BE2C (cell line): ENCODE measurements around the gene TMCC1.

Experiments used
- DNase-seq: peaks from one replicate; pipeline ENCODE4 v3.0.0-alpha.2; 2020
- H3K27me3 ChIP-seq: fragments of 250-450 bp; sonication (Bioruptor Pico); 2 replicates; pipeline ENCODE4 v1.5.1; 2020; ENCODE audit warnings: mild to moderate bottlenecking
- H3K36me3 ChIP-seq: fragments of 250-450 bp; sonication (Bioruptor Pico); 2 replicates; pipeline ENCODE4 v1.5.1; 2020; ENCODE audit warnings: mild to moderate bottlenecking
- H3K4me1 ChIP-seq: fragments of 250-450 bp; sonication (Bioruptor Pico); 2 replicates; pipeline ENCODE4 v1.5.1; 2020
- H3K4me3 ChIP-seq: 2 replicates; pipeline ENCODE4 v1.5.1; 2011; ENCODE audit warnings: low read depth, low read length
- H3K9me3 ChIP-seq: fragments of 250-450 bp; sonication (Bioruptor Pico); 2 replicates; pipeline ENCODE4 v1.5.1; 2020
- CTCF ChIP-seq: IDR thresholded peaks from 2 replicates; pipeline ENCODE4 v1.5.1; 2012; ENCODE audit warnings: mild to moderate bottlenecking, low read depth, low read length

Gene TMCC1

DNA sequence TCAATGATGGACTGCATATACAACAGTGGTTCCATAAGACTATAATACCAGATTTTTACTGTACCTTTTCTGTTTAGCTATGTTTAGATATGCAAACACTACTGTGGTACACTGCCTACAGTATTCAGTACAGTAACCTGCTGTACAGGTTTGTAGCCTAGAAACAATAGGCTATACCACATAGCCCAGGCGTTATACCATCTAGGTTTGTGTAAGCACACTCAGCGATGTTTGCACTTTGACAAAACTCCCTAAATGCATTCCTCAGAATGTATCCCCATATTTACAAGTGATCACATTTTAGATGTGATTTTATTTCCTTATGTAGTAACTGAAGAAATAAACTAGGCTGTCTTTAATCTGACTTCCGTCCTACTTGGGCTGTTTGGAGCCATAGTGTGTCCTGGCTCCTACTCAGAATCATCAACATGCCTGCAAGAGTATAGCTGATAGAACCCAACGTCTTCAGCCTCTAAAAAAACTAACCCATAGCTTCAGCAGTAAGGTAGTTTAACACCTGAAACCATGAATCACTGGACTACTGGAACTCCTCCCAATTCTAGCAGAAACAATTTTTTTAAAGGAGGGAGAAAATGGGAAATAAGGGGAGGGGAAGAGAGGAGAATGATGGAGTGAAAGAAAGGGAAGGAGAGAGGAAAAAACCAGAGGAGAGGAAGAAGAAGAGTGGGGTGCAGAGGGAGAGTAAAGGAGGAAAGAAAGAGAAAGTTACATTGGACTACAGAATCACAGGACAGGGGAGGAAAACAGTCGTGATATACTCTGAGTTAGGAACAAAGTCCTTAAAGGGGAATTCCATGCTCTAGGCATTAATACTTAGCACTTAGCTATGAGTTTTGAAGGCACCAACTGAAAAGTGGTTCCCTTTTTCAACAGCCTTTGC, 219.4 kb downstream of the TMCC1 start:
- Histone ChIP-seq H3K4me1 (peaks cover 10% of the 10 kb centered on the region), H3K36me3 (peaks cover 40% of the 10 kb centered on the region), H3K27me3 (no peaks in the 10 kb centered on the region), H3K9me3 (no peaks in the 10 kb centered on the region), H3K4me3 (no peak overlapping the region)
- DNase-seq, result no peak
- TF ChIP-seq CTCF, result no peak

DNA sequence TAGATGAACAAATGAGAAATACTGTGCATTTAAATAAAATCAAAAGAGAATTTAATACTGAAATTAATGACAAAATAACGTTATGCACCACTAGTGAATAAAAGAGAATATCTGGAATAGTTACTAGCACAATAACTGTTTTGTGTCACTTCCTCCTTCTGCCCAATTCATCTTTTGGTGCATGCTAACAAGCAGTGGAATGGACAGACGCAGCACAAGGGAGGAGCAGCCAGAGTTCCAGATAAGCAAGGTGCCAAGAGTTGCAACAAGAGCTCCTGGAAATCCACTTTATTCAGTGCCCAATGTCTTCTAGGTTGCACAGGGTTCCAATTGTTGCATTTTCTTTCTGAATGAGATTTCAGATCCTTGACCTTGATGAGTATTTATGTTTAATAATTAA, 220.5 kb downstream of the TMCC1 start:
- Histone ChIP-seq H3K36me3 (peaks cover 50% of the 10 kb centered on the region), H3K4me1 (peaks cover 10% of the 10 kb centered on the region), H3K27me3 (no peaks in the 10 kb centered on the region), H3K9me3 (no peaks in the 10 kb centered on the region), H3K4me3 (no peak overlapping the region)
- no peak for TF ChIP-seq CTCF
- DNase-seq, result no peak

- no peaks in the 10 kb centered on the region for H3K9me3 ChIP-seq
- H3K4me3 ChIP-seq, result no peak overlapping the region
- H3K4me1 ChIP-seq, result peaks cover 10% of the 10 kb centered on the region
- no peak for DNase-seq
- TF ChIP-seq CTCF, result no peak
- peaks cover 56% of the 10 kb centered on the region for H3K36me3 ChIP-seq
- no peaks in the 10 kb centered on the region for H3K27me3 ChIP-seq
These were observed 221.1 kb downstream of the TMCC1 start for GRCh38 chr3:129672412-129672811.

GRCh38 chr3:129665024-129665768, 228.3 kb downstream of the TMCC1 start:
- TF ChIP-seq CTCF, result no peak
- H3K27me3 ChIP-seq, result no peaks in the 10 kb centered on the region
- H3K4me3 ChIP-seq, result no peak overlapping the region
- H3K9me3 ChIP-seq, result no peaks in the 10 kb centered on the region
- peaks cover 17% of the 10 kb centered on the region for H3K4me1 ChIP-seq
- H3K36me3 ChIP-seq, result peaks cover 46% of the 10 kb centered on the region
- no peak for DNase-seq

DNA sequence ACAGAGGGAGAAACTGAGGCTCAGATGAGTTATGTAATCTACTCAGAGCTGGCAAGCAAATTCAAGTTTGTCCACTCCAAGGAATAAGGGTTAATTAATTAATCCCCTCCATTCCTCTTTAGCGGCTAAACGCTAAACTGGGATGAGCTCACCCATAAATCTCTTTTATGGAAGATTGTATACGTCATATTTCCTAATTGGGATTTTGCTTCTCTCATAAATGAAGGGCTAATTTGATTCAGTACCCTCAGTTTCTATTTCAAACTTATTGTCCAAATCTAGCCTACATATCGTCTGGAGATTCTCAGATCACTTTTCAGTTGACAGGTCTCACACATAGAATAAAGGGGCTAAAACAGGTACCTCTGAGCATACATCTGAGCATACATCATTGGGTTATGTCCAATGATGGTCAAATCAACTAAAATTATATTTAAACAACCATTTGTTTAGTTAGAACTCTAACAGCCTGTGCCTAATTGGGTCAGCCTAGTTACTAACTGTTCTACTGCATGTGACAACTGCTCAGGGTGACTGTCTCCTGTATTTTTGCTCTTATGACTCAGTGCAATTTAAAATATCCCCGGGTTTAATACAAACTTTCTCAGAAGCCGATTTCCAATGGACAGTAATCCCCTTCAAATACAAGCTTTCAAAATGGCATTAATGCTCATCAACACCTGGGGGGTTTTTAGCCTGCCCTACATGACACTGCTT, 229.4 kb downstream of the TMCC1 start:
- H3K27me3 ChIP-seq, result no peaks in the 10 kb centered on the region
- H3K4me3 ChIP-seq, result no peak overlapping the region
- DNase-seq, result no peak
- H3K36me3 ChIP-seq, result peaks cover 40% of the 10 kb centered on the region
- no peaks in the 10 kb centered on the region for H3K9me3 ChIP-seq
- TF ChIP-seq CTCF, result no peak
- peaks cover 17% of the 10 kb centered on the region for H3K4me1 ChIP-seq
